ENCODE results near the gene DPH3. TPM values are rescaled to one million over a fixed set of nuclear protein-coding genes. Genes with fewer than 3 reads are reported as not detected.
A peak's percentile ranks its signal among the peaks of the same experiment; 100 is the strongest.

The DPH3 gene
- total RNA-seq, 1 donor from 2014 or later: 15.0 TPM

DNA sequence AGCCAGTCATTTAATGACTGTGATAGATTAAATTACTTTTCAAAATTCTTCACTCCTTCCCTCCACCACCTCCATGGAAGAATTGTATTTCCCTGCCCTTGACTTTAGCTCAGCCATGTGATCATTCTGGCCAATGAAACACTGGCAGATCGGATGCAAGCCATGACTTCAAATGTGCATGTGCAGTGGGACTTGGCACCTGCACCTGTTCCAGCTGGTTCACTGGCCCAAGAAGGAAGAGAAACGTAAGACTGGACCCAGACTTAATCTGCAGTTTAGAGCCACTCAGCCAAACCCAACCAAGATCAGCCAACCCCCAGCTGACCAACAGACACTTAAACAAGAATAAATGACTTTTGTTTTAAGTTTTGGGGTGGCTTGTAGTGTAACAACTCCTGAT is 11.8 kb downstream of the DPH3 start:
- H3K36me3 ChIP-seq (ENCODE audit: control insufficient read depth, insufficient read depth, low read length): no peaks in the 10 kb centered on the region
- FAIRE-seq: no peak

DNA sequence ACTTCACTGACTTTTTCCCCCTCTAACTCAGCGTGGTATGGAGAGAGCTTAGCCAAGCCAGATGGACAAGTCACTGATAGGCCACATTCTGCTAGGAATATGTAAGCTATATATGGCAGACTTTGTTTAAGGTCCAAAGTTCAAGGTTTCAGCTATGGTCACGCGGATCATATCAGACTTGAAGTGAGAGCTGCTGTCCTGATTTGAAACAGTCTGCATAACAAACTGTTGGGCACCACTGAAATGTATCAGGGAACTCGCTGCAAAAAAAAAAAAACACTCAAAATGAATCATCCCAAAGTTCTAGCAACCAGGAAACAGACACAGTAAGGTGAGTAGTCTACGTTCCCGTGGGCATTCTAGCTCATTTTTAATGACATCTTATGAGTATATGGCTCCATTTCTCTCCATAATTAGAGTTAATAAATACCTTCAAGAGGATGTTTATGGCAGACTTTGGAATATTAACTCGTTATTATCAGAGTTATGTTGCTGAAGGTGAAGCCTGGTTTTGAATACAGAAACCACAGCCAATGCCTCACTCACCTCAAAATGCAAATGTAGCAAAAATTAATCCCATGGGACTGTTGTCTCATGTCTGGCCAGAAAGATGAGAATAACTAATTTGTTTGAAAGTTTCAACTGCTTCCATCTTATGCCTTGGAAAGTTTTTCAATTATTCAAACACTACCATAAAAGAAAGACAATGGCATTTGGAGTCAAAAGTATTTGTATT is 12.3 kb downstream of the DPH3 start:
- FAIRE-seq (no peak), DNase-seq (ENCODE audit: low read depth) (peak; percentile 62)
- H3K4me3 ChIP-seq (ENCODE audit: low read depth, low read length): no peak overlapping the region
- no peaks in the 10 kb centered on the region for H3K36me3 ChIP-seq (ENCODE audit: control insufficient read depth, insufficient read depth, low read length)
- no peaks in the 10 kb centered on the region for H3K27me3 ChIP-seq (ENCODE audit: control insufficient read depth, insufficient read depth, low read length)
- TF ChIP-seq, protein P1, sequence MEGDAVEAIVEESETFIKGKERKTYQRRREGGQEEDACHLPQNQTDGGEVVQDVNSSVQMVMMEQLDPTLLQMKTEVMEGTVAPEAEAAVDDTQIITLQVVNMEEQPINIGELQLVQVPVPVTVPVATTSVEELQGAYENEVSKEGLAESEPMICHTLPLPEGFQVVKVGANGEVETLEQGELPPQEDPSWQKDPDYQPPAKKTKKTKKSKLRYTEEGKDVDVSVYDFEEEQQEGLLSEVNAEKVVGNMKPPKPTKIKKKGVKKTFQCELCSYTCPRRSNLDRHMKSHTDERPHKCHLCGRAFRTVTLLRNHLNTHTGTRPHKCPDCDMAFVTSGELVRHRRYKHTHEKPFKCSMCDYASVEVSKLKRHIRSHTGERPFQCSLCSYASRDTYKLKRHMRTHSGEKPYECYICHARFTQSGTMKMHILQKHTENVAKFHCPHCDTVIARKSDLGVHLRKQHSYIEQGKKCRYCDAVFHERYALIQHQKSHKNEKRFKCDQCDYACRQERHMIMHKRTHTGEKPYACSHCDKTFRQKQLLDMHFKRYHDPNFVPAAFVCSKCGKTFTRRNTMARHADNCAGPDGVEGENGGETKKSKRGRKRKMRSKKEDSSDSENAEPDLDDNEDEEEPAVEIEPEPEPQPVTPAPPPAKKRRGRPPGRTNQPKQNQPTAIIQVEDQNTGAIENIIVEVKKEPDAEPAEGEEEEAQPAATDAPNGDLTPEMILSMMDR (IDR thresholded peaks at IDR 0.05; ENCODE audit: insufficient read depth, low read length, severe bottlenecking): no peak

More for the DNA sequence above, 11.8 kb downstream of the DPH3 start:
- H3K27me3 ChIP-seq (ENCODE audit: control insufficient read depth, insufficient read depth, low read length): no peaks in the 10 kb centered on the region
- no peak for DNase-seq (ENCODE audit: low read depth)
- TF ChIP-seq, protein P1 (IDR thresholded peaks at IDR 0.05; ENCODE audit: insufficient read depth, low read length, severe bottlenecking): no peak
- H3K4me3 ChIP-seq (ENCODE audit: low read depth, low read length): no peak overlapping the region

DNA sequence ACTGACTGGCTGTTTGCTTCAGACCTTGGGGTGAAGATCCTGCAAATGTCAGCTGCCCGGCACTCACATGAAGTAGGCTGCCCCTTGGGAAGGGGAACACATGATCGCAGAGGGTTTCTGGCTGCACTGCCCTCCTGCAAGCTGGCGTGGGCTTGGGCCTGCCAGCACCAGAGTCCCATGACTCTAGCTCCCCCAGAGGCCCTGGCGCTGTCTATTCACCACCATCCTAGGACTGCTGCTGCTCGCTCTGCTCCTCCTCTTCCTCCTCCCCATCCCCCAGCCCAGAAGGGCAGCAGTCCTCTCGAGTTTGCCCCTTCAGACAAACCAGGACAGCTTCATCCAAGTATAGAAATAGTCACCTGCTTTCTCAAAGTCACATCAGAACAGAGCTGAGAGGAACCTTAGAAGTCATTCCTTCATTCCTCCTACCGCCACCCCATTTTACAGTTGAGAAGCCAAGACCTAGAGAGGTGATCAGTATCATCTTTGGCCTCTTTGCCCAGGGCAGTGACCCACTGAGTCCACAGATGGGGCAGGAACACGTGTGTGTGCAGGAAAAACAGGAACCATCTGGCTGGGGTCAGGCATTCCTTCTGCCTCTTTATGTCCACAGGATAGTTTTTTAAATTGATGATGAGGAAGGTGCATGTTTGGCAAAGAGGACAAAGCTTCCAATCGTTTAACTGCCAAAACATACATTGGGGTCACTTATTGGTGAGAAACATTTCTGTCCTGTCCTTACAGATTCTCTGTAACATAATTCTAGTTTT is 13.2 kb downstream of the DPH3 start:
- TF ChIP-seq, protein P1 (IDR thresholded peaks at IDR 0.05; ENCODE audit: insufficient read depth, low read length, severe bottlenecking): no peak
- no peak for DNase-seq (ENCODE audit: low read depth)
- no peak for FAIRE-seq
- H3K4me3 ChIP-seq (ENCODE audit: low read depth, low read length): no peak overlapping the region
- H3K36me3 ChIP-seq (ENCODE audit: control insufficient read depth, insufficient read depth, low read length): no peaks in the 10 kb centered on the region
- H3K27me3 ChIP-seq (ENCODE audit: control insufficient read depth, insufficient read depth, low read length): no peaks in the 10 kb centered on the region

DNA sequence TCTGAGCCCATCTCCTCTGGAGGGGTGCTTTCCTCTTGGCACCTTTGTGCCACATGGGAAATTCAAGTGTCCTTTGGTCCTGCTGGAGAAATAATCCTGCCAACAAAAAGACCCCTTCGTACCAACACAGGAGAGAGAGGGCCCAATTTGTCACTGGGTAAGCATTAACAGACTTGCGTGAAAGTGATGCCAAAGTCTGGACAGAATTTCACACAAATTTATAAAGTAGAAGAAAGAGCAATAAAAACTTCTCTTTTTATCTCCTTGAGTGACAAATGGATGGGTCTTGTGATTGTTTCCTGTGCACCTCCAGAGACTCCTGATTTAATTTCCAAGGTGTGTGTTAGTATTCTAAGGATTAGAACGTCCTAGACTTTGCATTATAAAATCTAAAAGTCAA is 14.9 kb downstream of the DPH3 start:
- TF ChIP-seq, protein P1 (IDR thresholded peaks at IDR 0.05; ENCODE audit: insufficient read depth, low read length, severe bottlenecking): no peak
- Histone ChIP-seq H3K27me3 (ENCODE audit: control insufficient read depth, insufficient read depth, low read length) (no peaks in the 10 kb centered on the region), H3K36me3 (ENCODE audit: control insufficient read depth, insufficient read depth, low read length) (no peaks in the 10 kb centered on the region), H3K4me3 (ENCODE audit: low read depth, low read length) (no peak overlapping the region)
- DNase-seq (ENCODE audit: low read depth) (no peak), FAIRE-seq (no peak)

DNA sequence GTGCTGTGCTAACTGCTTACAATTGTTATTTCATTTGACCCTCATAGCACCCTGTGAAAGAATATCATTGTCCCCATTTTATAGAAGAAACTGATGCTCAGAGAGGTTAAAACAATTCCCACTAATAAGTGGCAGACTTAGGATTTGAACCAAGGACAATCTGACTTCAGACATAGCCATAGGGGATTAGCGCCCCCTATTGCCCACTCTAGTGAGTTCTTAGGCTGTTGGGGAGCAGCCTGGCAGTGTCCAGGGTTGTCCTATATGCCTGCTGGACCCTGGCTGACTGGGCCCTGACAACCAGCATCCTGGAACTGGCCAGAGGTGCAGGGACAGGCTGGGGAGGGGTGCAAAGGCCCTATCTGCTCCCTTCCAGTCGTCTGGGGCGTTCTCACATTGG is 15.4 kb downstream of the DPH3 start:
- H3K36me3 ChIP-seq (ENCODE audit: control insufficient read depth, insufficient read depth, low read length): no peaks in the 10 kb centered on the region
- no peak for DNase-seq (ENCODE audit: low read depth)
- no peak for FAIRE-seq
- TF ChIP-seq, protein P1 (IDR thresholded peaks at IDR 0.05; ENCODE audit: insufficient read depth, low read length, severe bottlenecking): peak; percentile 40
- H3K27me3 ChIP-seq (ENCODE audit: control insufficient read depth, insufficient read depth, low read length): no peaks in the 10 kb centered on the region
- H3K4me3 ChIP-seq (ENCODE audit: low read depth, low read length): no peak overlapping the region

Data from bronchial epithelial cell (primary cell).